GM15510 (cell line): Measurements from ENCODE around the gene CDA.

Experiments
- POLR2A ChIP-seq: IDR thresholded peaks from 3 replicates; pipeline ENCODE4 v1.6.1; 2011; ENCODE audit warnings: borderline replicate concordance; ENCODE audit not compliant: insufficient read length; ENCODE audit errors: extremely low read depth

The CDA gene

GRCh38 chr1:20588634-20589225 lies at the start of gene CDA:
TSS of gene CDA (plus strand) at chr1:20589097. CDS start at chr1:20589130, 33 bp downstream.
- TF ChIP-seq POLR2A, result no peak

- TF ChIP-seq POLR2A, result no peak
Measured at GRCh38 chr1:20540281-20540680, 48.6 kb upstream of the CDA start.

DNA sequence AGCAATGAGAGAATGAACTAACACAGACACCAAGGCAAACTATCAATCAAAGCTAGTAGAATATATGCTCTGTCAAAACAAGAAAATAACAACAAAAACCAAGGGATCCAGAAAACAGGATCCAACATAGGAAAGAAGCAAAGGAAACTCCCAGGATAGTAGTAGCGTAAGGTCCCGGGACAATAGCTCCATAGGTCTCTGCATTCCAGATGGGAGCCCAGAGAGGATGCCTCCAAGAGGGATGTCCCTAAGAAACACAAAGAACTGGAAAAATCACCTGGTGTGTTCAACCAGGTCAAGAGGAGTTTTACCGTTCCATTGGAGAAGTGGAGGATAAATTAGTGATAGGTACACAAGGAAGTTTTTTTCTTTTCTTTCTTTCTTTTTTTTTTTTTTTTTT lies 42.3 kb upstream of the CDA start:
- no peak for TF ChIP-seq POLR2A

GRCh38 chr1:20551161-20551560 lies 37.7 kb upstream of the CDA start:
- TF ChIP-seq POLR2A, result no peak

- no peak for TF ChIP-seq POLR2A
Measured at GRCh38 chr1:20551945-20552727, 36.8 kb upstream of the CDA start, which contains the start of gene FAM43B. TSS of gene FAM43B (plus strand) at chr1:20552573. CDS start at chr1:20552974, 401 bp downstream.

- TF ChIP-seq POLR2A, result no peak
Measured at GRCh38 chr1:20552728-20553445, 36.0 kb upstream of the CDA start.

DNA sequence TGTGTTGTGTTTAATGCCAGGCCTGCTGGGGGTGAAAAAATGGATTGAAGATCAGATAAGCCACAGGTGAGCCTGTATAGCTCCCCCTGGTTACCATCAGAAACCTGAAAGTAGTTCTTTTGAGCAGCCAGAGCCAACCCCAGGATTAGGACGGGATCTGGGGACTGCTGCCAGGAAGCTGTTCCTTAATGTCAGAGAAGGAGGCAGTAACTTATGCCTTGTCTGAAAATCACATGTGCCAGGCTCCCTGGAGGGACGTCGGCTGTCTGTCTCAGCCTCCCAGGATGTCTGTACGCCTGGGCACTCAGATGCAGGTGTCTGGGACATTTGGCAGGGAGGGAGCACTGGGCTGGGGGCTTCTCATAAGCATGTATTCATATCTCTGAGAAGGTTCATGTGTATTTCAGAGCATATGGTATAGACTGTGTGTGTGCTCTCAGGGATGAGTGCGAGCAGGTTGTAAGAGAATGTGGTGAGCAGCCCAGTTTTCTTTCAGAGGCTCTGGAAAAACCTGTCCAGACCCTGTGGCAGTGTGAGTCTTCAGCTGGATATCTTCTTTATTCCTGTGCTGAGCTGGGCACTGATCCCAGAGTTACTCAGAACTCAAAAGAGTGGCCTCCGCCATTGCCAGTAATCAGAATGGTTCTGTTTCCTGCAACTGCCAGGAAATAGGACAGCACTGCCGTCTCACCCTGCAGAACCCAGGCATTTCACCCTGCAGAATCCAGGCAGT lies 33.7 kb upstream of the CDA start:
- no peak for TF ChIP-seq POLR2A

GRCh38 chr1:20555758-20556120 lies 33.2 kb upstream of the CDA start:
- TF ChIP-seq POLR2A, result no peak

- no peak for TF ChIP-seq POLR2A
Measured at GRCh38 chr1:20558191-20558590, 30.7 kb upstream of the CDA start.

DNA sequence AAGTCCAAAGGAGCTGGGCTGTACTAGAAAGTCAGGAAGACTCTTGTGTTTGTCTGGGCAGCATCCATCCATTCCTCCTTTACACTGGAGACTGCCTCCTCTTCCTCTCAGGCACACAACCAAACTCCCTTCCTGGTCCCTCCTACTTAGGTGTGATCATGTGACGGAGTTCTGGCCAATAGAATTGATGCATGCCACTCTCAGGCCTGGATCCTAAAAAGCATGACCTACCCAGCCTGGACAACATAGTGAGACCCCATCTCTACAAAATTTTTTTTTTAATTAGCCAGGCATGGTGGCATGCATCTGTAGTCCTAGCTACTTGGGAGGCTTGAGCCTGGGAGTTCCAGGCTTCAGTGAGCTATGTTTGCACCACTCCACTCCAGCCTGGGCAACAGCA lies 27.9 kb upstream of the CDA start:
- no peak for TF ChIP-seq POLR2A

DNA sequence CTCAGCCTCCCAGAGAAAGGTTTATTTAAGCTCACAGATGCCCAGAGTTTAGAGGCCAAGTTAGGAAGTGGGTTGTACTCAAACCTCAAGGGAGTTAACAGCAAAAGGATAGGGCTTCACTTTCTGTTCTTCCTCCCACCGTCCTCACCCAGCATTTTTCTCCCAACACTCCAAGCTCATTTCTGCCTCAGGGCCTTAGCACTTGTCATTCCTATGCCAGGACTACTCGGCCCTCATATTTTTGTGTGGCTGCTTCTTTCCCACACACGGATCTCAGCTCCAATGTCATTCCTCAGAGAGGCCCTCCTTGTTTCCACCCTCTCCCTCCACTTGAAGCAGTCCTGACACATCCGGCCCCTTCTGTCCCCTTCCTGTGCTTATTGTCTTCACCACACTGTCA lies 23.7 kb upstream of the CDA start:
- no peak for TF ChIP-seq POLR2A

- no peak for TF ChIP-seq POLR2A
Measured at GRCh38 chr1:20569523-20570098, 19.3 kb upstream of the CDA start.

DNA sequence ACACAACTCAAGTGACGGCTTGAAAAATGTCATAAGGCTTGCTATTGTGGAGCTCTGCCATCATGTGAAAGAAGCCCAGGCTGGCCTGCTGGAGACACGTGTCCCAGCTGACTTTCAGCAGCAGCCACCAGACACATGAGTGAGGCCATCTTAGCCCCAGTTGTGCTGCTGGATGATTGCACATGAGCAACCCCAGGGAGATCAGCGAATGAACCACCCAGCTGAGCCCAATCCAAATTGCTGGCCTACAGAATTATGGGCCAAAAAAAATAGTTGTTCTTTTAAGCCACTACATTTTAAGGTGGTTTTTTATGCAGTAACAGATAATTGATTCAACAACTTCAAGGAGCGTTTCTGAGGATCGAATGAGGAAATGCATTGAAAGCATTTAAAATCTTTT lies 17.5 kb upstream of the CDA start:
- TF ChIP-seq POLR2A, result no peak

DNA sequence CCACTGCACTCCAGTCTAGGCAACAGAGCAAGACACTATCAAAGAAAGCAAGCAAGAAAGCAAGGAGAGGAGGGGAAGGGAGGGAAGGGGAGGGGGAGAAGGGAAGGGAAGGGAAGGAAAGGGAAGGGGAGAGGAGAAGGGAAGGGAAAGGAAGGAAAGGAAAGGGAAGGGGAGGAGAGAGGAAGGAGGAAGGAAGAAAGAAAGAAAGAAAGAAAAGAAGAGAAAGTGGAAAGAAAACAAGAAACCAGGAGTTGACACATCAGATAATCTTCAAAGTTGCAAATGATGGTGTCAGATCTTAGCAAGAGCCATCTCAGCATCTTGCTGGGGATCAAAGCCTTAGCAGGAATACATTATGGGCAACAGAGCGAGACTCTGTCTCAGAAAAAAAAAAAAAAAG lies 14.9 kb upstream of the CDA start:
- TF ChIP-seq POLR2A, result no peak
